Stimulated activated CD4-positive, alpha-beta T cell treated with anti-CD3 and anti-CD28 coated beads, TNF-alpha, amount 100 ng/mL, for 48 hours (primary cell): ENCODE results near the gene PDE3B.
A peak's percentile ranks its signal among the peaks of the same experiment; 100 is the strongest.
"Not testable (repeated sequence)": the region's sequence is repeated elsewhere in the genome, so short reads cannot be mapped to it uniquely, and the experiment has no call there.

ENCODE experiments used
- DNase-seq, 3 donors: peaks; one replicate each; pipeline ENCODE4 v3.0.0-alpha.2; 2020; ENCODE audit warnings: low read depth in 3 of 3

The PDE3B gene

GRCh38 chr11:14809466-14809865 is 165.9 kb downstream of the PDE3B start:
- no peak for DNase-seq

- DNase-seq: no peak
Measured at GRCh38 chr11:14812757-14813156, 169.2 kb downstream of the PDE3B start.

- no peak for DNase-seq
Measured at GRCh38 chr11:14813516-14813915, 169.9 kb downstream of the PDE3B start.

- no peak for DNase-seq
Measured at GRCh38 chr11:14818779-14819178, 175.2 kb downstream of the PDE3B start.

GRCh38 chr11:14819596-14819995 is 176.0 kb downstream of the PDE3B start:
- no peak for DNase-seq

GRCh38 chr11:14821031-14821430 is 177.4 kb downstream of the PDE3B start:
- no peak for DNase-seq

- DNase-seq: no peak
Measured at GRCh38 chr11:14826600-14826999, 183.0 kb downstream of the PDE3B start.

GRCh38 chr11:14835496-14836492 is 192.2 kb downstream of the PDE3B start:
- peak in 1 of 3 donors; percentile 3 for DNase-seq

GRCh38 chr11:14842002-14842401 is 198.4 kb downstream of the PDE3B start:
- DNase-seq: no peak

GRCh38 chr11:14852571-14853177 is 209.1 kb downstream of the PDE3B start:
- DNase-seq: no peak

GRCh38 chr11:14854057-14854456 is 210.5 kb downstream of the PDE3B start:
- no peak for DNase-seq

GRCh38 chr11:14855890-14856289 is 212.3 kb downstream of the PDE3B start:
- no peak for DNase-seq

GRCh38 chr11:14857621-14858020 is 214.0 kb downstream of the PDE3B start:
- no peak for DNase-seq

- no peak for DNase-seq
Measured at GRCh38 chr11:14858404-14858803, 214.8 kb downstream of the PDE3B start.

GRCh38 chr11:14860511-14860910 is 216.9 kb downstream of the PDE3B start:
- no peak for DNase-seq

GRCh38 chr11:14861680-14862079 is 218.1 kb downstream of the PDE3B start:
- DNase-seq: no peak

GRCh38 chr11:14863775-14864174 is 220.2 kb downstream of the PDE3B start:
- DNase-seq: not testable (repeated sequence)

GRCh38 chr11:14872032-14872431 is 228.4 kb downstream of the PDE3B start:
- no peak for DNase-seq

GRCh38 chr11:14873632-14874031 is 230.0 kb downstream of the PDE3B start:
- no peak for DNase-seq

- no peak for DNase-seq
Measured at GRCh38 chr11:14875163-14875562, 231.6 kb downstream of the PDE3B start.

- no peak for DNase-seq
Measured at GRCh38 chr11:14881576-14882193, 238.1 kb downstream of the PDE3B start.

- no peak for DNase-seq
Measured at GRCh38 chr11:14882196-14882595, 238.6 kb downstream of the PDE3B start.

GRCh38 chr11:14883683-14884082 is 240.1 kb downstream of the PDE3B start:
- not testable (repeated sequence) for DNase-seq
